GM18520 (cell line): ENCODE measurements around the gene EFCAB14.
"Not testable (repeated sequence)": the region's sequence is repeated elsewhere in the genome, so short reads cannot be mapped to it uniquely, and the experiment has no call there.

Source experiments
- ATAC-seq: cut with Tn5 transposase; IDR thresholded peaks from one replicate; pipeline ENCODE4 v1.9.1; 2021; ENCODE audit not compliant: unreplicated experiment

EFCAB14 gene, protein sequence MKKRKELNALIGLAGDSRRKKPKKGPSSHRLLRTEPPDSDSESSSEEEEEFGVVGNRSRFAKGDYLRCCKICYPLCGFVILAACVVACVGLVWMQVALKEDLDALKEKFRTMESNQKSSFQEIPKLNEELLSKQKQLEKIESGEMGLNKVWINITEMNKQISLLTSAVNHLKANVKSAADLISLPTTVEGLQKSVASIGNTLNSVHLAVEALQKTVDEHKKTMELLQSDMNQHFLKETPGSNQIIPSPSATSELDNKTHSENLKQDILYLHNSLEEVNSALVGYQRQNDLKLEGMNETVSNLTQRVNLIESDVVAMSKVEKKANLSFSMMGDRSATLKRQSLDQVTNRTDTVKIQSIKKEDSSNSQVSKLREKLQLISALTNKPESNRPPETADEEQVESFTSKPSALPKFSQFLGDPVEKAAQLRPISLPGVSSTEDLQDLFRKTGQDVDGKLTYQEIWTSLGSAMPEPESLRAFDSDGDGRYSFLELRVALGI

DNA sequence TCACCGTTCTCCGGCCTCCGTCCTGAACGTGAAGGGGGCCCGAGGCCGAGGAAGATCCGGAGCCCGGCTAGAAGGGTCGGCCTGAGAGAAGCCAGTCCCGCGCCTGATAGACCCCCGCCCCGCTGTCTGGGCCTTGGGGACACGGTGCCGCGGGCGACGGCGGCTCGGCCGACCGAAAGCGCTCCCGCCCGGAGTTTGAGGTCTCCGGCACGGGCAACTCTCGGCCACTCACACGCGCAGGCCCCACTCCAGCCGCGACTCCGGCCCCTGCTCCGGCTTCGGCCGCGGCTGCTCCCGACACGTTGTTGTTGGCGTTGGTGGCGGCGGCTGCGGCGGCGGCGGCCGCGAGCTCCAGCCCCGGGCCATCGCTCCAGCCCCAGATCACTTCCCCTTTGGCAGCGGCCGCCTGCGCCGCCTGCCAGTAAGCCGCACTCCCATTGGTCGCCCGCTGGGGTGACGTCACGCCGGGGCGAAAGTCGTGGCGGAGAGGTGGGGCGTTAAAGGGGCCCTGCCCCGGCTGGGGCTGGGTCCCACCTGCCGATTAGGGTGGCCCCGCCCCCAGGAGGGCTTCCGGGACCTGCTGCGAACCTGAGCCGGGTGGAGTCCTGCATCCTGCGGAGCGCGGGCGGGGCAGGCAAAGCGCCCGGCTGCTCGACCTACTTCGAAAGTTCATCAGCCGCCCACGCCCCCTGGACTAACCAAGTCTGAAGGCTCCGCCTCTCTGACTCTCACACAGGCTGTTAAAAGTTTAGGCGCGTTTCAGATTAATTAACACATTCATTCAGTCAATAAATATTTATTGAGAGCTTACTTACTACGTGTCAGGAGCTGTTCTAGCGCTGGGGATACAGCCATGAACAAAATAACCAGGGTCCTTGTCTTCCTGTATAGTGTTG lies at the start of gene EFCAB14:
TSS of gene EFCAB14 (minus strand) at position 388 of the 896 bp plus-strand sequence. CDS start 1,027 bp downstream, outside the sequence.
- peak; percentile 95 for ATAC-seq

DNA sequence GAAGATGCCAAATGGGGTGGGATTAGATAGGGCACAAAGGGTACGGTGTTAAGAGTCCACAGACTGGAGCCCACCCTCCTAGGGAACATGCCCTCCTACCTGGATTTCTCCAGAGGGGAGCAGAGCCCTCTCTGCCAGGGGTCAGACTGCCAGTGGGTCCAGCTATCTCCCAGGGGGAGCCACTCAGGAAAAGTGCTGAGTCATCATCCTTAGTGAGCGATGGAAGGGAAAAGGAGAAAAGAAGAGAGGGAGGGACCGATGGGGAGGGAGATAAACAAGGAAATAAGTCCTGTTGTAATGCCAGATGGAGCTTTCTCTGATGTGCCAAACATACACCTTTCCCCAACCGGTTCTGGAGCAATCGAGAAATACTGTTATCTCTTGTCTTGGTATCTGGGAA lies 49.5 kb upstream of the EFCAB14 start:
- no peak for ATAC-seq

DNA sequence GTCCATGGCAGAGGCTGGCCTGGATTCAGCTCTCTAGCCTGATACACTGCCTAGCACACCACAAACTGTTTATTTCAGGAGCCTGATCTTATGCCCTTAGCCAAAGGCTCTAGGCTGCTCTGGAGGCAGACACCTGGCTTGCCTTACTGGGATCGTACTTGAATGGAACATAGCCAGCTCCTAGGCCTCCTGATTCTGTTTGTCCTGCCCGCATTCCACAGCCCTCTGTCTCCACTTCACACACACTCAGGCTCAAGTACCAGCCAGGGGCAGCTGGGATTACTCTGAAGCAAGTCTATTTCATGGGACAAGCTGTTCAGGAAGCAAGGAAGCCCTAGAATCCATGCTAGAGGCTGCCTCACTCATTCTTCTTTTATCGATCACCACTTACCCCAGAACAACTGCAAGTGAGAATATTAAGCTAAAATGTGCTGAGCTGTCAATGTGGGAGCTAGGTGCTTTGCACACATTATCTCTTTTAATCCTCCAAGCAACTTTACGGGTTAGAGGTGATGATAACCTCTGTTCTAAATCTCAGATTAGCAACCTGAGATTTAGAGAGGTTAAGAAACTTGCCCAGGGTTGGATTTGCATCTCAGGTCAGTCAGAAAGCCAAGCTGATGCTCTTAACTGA lies 48.9 kb upstream of the EFCAB14 start:
- no peak for ATAC-seq

DNA sequence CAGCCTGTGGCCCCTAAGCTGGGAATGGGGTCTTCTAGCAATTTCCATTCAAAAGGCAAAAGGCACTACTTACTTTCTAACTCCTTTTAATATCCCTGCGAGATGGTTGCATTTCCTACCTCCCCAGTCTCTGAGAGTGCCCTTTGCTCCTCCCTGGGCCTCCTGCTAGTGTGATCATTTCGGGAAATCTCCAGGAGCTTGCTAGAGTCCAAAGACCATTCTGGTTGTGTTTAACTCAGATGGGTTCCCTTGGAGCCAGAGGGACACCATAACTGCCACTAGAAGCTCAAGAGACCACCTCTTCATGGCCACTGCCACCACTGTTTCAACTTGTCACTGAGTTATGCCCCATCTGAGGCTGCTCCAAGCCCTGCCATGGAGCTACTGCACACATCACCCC lies 45.5 kb upstream of the EFCAB14 start:
- ATAC-seq, result no peak

DNA sequence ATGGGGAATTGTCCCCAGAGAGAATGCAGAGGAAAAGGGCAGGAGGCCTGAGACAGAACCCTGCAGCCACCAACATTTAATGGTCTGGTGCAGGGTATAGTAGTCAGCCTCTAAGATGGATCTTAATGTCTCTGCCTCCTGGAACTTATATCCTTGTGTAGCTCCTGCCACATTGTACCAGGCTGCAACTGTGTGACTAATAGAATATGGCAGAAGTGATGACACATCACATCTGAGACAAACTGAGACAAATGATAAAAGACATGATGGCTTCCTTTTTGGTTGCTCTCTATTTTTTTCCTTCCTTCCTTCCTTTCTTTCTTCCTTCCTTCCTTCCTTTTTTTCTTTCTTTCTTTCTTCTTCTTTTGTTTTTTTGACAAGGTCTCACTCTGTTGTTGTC lies 42.8 kb upstream of the EFCAB14 start:
- ATAC-seq, result no peak

DNA sequence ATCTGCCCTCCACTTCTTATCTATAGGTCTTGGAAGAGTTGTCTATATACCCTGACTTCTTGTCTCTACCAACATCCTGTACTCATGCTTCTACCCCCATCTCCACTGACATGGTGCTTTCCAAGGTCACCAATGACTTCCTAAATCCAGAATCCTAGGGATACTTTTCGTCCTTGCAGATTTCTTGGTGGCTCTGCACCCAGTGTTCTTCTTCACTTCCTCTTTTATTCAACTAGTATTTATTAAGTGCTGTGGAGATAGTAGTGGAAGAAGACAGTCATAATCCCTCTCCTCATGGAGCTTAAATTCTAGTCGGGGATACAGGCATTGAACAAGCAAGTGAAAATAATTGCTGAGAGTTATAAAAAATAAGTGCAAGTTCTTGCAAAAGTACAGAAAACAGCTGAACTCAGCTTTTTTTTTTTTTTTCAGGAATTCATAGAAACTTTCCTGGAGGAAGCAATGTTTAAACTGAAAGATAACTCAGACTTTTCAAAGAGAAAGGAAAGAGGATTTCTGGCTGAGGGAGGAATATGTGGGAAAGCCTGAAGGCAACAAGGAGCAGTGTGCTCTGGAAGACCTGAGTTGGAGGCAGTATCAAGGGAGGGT lies 41.7 kb upstream of the EFCAB14 start:
- ATAC-seq, result no peak

DNA sequence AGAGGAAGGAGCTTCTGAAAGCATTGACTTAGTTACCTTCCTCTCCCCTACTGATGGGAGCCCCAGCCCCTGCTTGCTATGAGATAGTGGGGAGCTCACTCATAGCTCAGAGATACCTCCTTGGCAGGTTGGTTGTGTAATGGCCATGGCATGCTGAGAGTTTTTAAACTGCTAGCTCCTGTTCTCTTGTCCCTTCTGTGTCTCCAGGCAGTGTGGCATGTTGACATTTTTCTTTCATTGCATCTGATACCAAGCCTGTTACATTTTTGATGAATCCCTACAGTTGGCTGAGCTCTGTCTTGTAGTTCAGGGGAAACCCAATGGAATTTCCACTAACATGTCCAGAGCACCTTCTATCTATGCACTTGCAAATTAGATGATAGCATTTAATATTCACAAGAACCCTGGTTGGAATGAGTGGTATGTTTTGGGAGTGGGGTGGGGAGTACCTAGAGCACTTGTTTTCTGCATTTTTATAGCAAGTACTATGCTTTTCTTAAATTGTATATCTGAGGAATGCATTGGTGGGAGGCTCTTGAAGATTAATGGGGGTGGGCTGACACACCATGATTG lies 39.1 kb upstream of the EFCAB14 start:
- no peak for ATAC-seq

DNA sequence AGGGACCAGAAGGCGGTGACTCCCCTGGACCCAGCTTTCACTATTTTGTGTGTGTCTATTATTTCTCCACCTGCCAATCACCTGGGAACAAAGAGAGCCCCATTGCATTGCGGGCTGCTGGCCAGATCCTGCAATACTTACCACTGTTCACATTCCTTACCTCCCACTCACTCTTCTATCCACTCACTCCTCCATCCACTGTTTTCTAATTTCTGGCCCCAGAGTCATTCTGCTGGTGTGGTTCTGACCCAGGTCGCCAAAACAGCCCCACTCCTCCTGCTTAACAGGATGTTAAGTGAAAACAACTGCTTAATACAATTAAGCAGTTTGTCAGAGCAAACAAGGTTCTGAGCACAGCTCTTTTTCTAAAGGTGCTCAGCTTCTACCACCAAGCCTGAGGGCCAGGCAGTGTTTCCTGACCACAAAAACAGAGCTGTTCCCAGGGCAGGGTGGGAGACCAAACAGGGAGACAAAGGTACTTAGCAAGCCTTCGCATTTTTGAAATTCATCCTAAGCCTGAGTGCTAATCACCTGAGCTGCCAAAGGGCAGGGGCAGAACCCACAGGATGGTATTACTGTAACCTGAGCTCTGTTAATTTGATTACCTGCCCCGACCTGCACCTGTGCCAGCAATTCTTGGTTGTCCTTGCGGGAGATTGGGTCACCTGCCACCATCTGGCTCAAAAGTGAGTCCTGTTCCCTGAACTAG lies 38.5 kb upstream of the EFCAB14 start:
- ATAC-seq, result no peak

DNA sequence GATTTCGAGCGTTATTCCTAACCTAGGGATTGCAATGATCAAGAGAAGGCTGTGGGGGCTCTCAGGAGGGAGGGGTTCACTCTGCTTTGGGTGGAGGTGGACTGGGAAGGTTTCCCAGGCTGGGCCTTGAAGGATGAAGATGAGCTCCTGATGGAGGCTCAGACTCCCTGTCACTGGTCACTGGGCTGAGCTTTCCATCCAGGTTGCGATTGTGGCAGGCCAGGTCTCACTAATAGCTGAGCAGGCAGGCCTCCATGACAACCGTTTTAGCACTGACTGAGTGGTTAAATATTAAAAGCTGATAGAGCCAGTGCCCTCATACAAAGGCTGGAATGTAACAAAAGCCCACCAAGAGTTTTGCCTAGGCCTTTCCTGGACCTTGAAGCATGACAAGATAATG lies 36.2 kb upstream of the EFCAB14 start:
- no peak for ATAC-seq

DNA sequence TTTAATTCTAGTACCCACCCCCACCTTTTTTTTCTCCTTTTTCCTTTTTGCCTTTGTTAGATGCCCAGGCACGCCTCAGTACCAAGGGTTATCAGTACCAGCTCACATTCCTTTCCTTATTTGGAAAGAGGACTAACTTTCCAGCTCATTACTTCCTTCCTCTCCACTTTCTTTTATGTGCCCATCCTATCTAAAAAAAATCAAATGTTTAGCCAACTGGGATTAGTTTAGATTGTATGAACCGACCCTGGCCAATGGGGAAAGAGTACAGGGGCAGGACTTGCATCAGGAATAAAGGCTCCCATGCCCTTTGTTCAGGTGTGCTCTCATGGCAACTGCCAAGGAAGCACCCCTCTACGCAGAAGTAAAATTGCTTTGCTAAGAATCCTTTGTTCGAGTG lies 35.8 kb upstream of the EFCAB14 start:
- not testable (repeated sequence) for ATAC-seq

DNA sequence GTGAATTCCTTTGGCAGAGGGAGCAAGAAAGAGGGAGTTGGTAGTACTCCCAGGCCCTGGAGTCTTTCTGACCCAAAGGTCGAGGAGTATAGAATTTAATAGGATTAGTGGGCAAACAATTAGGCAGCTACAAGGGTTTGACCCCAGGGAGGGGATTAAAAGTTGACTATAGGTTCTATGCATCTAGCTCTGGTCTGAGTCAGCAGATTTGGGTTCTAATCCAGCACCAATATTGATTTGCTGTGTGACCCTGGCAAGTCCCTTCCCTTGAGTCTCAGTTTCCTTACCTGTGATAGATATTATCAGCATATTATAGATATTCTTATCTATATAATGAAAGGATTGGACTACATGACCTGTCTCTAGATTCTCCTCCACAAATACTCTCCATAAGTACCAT lies 35.1 kb upstream of the EFCAB14 start:
- ATAC-seq, result no peak

DNA sequence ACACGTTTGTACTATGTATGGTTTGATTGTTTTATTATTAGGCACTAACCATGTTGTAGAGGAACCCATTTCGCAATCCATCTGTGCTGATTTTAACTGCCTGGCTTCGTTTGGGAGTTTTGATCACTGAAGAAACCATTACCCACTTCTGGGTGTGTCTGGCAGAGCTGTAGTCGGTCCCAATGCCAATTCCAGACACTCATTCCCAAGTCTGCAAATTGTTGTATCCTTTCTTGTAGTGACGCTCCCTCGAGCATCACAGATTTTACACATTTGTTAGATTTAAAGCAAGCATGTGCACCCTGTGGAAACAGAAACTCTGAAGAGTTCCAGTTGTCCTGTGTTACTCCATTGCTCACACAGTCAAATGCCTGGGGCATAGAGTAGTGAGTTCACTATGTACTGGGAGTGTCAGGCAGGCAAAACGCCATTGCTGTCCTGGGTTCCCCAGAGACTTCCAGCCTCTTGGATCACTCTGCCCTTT lies 31.0 kb upstream of the EFCAB14 start:
- ATAC-seq, result no peak

DNA sequence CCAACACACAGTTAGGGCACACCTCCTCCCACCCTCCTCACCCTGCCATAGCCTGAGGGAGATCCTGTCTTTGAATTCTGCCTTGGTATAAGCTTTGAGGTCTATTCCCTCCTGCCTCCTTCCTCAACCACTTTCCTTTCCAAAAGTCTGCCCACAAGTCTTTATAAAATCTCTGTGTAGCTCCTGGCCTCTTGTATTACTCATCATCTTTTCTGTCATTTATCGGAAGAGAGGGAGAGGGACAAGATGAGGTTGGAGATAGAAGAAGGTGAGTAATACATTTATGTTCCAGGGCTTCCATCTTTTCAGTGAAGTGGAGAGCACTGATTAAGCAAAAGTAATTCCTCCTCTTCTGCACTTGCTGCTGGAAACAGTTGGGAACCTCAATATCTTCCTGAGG lies 30.5 kb upstream of the EFCAB14 start:
- no peak for ATAC-seq

DNA sequence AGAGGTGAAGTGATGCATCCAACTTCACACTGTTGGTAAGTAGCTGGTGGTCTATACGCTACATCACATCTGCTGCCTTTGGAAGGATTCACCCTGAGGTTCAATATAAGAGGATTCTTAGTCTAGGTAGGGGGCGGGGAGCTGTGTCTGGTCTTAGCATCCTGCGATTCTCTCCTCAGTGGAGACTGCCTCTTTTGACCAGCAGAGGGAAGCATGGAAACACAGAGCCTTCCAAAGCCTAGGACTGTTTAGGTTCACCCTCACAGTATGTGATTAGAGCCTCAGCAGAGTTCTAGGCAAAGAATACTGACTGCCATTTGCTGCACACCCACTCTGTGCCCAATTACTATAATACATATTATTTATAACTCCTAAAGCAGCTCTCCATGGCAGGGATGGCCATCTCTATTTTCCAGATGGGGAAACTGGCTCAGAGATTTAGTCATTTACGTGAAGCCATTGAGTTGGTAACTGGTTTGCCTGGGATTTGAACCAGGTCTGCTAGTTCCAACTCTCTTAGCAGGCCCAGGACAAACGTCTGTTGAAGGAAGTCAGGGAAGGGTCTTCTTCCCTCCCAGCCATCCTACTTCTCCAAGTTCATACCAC lies 28.9 kb upstream of the EFCAB14 start:
- no peak for ATAC-seq

DNA sequence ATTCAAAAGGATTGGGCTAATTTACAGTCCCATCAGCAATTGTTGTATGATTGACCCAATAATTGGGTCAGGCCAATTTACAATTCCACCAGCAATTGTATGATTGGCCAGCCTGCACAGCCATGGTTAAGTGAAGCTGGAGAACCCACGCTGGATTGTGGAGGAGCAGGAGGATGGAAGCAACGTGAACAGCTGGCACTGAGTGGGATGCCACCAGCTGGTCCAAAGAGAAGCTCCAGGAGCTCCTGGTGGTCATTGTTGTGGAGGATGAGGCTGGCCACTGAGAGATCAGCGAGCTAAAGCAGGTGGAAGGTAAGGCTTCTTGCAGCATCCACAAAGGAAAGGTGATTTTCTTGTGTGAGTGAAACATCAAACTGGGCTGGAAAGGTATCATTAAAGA lies 23.2 kb upstream of the EFCAB14 start:
- no peak for ATAC-seq

DNA sequence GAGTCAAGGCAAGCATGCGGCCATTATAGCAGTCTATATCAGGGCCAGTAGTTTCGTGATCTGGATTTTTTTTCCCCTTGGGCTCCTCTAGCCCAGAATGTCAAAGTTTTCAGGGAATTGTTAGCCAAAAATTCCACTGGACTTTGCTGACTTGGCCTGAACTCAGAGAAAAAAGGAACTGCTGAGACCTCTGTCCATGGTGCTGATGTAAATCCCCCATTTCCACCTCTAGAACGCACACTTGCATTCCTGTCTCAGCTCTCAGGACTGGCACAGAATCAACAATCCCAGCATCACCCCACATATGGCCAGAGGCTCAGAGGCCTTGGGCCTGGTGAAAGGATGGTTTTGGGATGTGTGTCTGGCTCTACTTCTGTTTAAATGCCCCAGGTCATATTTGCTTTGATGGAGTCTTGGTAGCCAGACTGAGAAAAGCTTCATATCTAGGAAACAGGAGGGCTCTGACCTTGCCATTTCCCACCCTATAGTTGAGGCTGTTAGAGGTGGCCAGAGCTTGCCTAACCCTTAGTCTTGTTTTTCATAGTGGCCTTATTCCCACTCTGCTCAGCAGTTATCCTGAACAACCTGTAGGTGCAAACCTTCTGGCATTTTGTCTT lies 16.9 kb upstream of the EFCAB14 start:
- no peak for ATAC-seq

DNA sequence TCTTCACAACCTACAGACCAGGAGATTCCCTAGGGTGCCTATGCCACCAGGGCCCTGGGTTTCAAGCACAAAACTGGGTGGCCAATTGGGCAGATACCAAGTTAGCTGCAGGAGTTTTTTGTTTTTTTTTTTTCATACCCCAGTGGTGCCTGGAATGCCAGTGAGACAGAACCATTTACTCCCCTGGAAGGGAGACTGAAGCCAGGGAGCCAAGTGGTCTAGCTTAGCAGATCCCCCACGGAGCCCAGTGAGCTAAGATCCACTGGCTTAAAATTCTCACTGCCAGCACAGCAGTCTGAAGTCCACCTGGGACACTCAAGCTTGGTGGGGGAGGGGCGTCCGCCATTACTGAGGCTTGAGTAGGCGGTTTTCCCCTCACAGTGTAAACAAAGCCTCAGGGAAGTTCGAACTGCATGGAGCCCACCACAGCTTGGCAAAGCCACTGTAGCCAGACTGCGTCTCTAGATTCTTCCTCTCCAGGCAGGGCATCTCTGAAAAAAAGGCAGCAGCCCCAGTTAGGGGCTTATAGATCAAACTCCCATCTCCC lies 9.5 kb upstream of the EFCAB14 start:
- ATAC-seq, result not testable (repeated sequence)

DNA sequence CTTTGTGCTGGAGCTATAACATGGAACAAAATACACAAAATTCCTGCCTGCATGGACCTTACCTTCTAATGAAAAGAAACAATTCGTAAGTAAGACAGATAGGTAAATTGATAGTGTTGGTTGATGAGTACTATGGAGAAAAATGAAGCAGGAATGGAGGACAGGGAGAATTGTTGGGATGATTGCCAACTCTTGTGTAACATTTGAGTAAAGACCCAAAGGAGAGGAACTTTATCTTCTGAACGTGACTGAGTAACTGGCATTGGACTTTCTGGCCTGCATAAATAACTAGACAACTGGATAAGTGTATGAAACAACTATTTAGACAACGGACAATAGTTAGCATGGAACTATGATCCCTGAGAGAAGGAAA lies 6.8 kb upstream of the EFCAB14 start:
- no peak for ATAC-seq
